ELF-1 (cell line): ENCODE results near the gene PROM1.

Experiments
- DNase-seq: peaks from one replicate; pipeline ENCODE4 v3.0.0-alpha.2; 2016; ENCODE audit warnings: low read depth, low spot score

The PROM1 gene

DNA sequence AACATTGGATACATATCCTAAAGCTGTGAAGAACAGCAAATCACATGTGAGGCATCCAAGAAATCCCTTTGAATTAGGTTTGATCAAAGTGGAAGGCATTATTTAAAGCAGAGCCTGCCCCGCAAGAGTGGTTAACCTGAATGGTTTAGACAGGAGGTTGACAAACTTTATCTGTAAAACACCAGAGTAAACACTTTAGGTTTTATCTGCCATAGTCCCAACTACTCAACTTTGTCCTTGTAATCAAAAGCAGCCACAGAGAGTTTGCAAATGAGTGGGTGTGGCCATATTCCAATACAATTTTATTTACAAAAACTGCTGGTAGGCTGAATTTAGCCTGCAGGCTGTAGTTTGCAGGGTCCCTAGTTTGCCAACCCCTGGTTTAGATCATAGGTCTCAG lies 95.6 kb downstream of the PROM1 start:
- no peak for DNase-seq

GRCh38 chr4:15986907-15987306 lies 96.9 kb downstream of the PROM1 start:
- DNase-seq: no peak

GRCh38 chr4:15983610-15984009 lies 100.2 kb downstream of the PROM1 start:
- DNase-seq: no peak

GRCh38 chr4:15982842-15983524 lies 100.8 kb downstream of the PROM1 start:
- no peak for DNase-seq

- no peak for DNase-seq
Observed at GRCh38 chr4:15976456-15977447, 107.1 kb downstream of the PROM1 start.

- DNase-seq: no peak
Observed at GRCh38 chr4:15971068-15971801, 112.6 kb downstream of the PROM1 start.

DNA sequence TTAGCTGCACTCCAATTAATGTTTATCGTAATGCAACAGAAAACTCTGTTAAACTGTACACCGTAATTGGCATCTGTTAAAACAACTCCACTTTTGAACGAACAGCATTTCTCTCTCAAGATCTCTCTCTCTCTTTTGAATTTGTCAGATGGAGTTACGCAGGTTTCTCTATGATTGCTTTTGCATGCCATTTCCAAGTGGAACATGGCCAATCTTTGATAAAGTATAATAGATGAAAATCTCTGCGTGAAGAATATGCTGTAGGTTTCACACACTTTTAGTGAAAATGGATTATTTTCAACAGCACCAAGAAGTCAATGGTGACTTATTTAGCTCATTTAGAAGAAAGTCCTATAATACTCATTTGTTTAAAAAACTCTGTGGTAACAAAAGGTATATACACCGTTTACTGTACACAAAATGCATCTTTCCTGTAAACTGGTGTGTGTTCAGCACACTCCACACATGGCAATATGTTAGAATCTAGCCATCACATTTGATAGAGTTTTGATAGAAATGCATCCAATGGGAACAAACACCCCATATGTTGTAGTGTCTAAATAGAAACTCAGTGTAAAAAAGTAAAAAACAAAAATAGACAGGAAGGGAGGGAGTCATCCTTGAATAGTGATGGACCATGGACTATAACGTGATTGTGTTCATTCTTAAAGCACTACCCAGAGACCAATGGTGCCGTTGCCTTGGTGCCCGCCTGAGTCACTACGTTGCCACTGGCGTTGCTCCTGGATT lies 115.1 kb downstream of the PROM1 start:
- DNase-seq: no peak

GRCh38 chr4:15965325-15965724 lies 118.5 kb downstream of the PROM1 start:
- DNase-seq: no peak

- DNase-seq: peak; percentile 44
Observed at GRCh38 chr4:15964159-15964558, 119.7 kb downstream of the PROM1 start.

DNA sequence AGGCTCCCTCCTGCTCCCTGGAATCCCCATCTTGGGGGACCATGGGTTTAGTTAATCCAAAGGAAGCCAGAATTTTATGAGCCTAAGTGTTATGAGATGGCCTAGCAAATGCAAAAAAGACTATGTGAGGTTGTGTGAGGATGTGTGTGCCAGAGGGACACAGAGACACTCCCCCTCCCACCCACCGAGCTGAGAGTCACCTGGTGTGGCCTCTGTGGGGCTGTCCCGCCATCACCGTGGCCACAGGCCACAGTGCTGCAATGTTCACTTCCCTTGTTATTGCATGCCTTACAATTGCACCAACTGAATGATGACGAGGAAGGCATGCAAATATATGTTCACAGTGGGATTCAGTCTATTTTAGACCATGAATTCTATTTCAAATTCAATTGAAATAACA lies 120.2 kb downstream of the PROM1 start:
- no peak for DNase-seq

DNA sequence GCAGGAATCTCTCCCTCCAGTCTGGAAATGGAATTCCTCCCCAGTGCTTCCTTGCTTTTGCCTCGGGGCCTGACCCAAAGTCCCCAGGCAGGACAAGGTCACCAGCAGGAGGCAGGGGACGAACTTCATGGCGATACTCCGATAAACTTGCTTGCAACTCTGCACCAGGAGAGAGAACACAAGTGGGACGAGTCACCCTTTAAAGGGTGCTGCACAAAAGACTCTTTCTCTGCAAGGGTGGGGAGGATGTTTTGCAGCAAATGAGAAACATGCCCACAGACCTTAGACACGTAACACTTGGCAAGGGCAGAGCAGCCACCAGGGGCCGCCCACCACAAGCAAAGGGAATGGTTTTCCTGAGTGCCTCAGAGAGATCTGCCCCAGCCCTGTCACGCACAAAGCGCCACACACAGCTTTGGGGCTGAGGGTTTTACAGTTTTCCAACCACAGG lies 120.8 kb downstream of the PROM1 start, which contains the start of gene FGFBP2:
FGFBP2 (minus strand) TSS at position 175 of the 451 bp plus-strand sequence; CDS start at position 129, 46 bp downstream.
- DNase-seq: peak; percentile 72

DNA sequence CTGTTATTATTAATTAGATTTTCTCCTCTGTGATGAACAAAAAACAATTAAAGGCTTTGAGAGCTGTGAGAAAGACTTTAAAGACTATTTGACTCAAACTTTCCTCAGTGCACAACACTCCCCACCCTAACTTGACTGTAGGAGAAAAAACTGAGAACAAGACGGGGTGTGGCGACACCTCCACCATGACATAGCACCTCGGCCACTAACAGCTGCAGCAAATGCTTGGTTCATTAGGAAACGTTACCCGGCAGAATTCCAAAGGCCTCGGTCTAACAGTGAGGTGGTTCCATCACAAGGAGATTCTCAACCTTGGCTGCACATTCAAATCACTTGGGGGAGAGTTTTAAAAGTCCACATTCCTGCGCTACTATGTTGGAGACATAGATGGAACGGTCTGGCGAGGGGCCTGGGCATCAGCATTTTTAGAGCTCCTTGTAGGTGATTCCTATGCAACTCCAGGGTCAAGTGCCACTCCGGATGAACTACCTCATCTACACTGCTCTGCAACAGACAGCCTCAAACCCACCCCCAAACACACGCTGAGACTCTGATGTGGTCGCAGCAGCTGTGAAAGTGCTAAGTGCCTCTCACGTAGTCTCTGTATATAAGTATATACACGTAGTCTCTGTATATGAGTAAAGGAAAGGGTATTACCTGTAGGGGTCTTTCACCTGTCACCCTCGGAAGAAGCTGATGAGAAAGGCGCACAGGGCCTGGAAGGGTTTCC lies 121.9 kb downstream of the PROM1 start:
- no peak for DNase-seq

DNA sequence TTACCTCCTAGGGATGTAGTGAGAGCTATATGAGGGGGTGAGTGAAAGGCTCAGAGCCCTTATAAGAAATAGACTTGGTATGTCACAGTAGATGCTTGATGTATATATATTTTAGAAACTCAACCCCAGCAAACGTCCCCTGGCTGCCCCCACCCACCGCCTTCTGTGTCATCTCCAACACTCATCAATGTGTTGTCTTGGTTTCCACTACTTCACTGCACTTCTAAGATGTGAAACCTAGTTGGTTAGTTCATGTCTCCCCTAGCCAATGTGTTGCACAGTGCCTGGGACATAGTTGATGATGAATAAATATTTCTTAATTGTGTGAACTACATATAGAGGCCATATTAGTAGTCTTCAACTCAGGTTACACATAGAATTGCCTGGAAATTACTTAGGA lies 125.3 kb downstream of the PROM1 start:
- no peak for DNase-seq

- DNase-seq: peak; percentile 81
Observed at GRCh38 chr4:15956179-15956850, 127.5 kb downstream of the PROM1 start.

- no peak for DNase-seq
Observed at GRCh38 chr4:15955670-15956069, 128.2 kb downstream of the PROM1 start.

- peak; percentile 34 for DNase-seq
Observed at GRCh38 chr4:15953625-15954024, 130.2 kb downstream of the PROM1 start.

- no peak for DNase-seq
Observed at GRCh38 chr4:15951781-15952180, 132.0 kb downstream of the PROM1 start.

- DNase-seq: no peak
Observed at GRCh38 chr4:15948826-15949225, 135.0 kb downstream of the PROM1 start.

GRCh38 chr4:15947684-15948083 lies 136.1 kb downstream of the PROM1 start:
- DNase-seq: no peak

DNA sequence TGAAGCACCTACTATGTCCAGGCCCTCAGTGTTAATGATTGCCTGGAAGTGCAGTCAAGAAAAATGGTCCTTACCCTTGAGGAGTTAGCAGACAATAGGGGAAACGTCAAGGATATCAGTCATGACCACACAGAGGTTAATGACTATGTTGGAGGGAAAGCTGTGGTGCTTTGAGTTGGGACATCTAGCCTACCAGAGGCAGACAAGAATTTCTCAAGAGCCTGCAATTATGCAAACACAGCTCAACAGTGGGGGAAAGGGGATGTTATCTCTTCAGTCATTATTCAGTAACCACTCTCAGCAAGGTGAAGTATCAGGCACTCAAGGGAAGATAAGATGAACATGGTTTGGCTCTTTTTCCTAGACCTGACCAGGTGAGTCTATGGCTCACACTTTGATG lies 138.3 kb downstream of the PROM1 start:
- no peak for DNase-seq
